ENCODE results near the gene OXT. TPM values are rescaled to one million over a fixed set of nuclear protein-coding genes. Genes with fewer than 3 reads are reported as not detected.
A peak's percentile ranks its signal among the peaks of the same experiment; 100 is the strongest.
"Not testable (repeated sequence)": the region's sequence is repeated elsewhere in the genome, so short reads cannot be mapped to it uniquely, and the experiment has no call there.

OXT gene
- total RNA-seq: not detected

DNA sequence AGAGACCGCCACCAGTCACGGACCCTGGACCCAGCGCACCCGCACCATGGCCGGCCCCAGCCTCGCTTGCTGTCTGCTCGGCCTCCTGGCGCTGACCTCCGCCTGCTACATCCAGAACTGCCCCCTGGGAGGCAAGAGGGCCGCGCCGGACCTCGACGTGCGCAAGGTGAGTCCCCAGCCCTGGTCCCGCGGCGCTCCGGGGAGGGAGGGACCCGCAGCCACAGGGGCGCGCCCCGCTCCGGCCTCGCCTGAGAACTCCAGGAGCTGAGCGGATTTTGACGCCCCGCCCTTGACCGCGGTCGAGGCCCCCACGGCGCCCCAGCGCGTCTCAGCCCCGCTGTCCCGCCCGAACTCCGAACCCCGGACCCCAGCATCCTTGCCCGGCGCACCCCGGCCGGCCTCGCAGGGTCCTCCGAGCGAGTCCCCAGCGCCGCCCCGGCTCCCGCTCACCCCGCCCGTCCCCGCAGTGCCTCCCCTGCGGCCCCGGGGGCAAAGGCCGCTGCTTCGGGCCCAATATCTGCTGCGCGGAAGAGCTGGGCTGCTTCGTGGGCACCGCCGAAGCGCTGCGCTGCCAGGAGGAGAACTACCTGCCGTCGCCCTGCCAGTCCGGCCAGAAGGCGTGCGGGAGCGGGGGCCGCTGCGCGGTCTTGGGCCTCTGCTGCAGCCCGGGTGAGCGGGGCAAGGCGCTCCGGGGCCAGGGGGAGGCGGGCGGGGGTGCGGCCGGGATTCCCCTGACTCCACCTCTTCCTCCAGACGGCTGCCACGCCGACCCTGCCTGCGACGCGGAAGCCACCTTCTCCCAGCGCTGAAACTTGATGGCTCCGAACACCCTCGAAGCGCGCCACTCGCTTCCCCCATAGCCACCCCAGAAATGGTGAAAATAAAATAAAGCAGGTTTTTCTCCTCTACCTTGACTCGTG lies at the start of gene OXT:
TSS of gene OXT (plus strand) at position 11 of the 920 bp plus-strand sequence. CDS start at position 47, 36 bp downstream.
- DNase-seq (ENCODE audit: low spot score in 2 of 2) (no peak), FAIRE-seq (no peak)

DNA sequence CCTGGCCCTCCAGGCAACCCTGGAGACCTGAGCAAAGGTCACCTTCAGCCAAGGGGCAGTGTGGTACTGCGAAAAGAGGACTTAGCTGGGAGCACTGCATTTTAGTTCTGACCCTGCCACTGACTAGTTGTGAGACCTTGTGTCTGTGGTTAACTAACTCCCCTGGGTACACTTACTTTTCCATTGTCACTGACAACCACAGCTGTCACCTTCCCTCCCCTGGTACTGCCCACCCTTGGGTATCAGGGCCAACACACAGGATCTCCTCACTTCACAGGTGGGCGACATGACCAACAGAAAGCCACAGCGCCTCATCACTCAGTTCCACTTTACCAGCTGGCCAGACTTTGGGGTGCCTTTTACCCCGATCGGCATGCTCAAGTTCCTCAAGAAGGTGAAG lies 49.6 kb upstream of the OXT start:
- no peak for FAIRE-seq

DNA sequence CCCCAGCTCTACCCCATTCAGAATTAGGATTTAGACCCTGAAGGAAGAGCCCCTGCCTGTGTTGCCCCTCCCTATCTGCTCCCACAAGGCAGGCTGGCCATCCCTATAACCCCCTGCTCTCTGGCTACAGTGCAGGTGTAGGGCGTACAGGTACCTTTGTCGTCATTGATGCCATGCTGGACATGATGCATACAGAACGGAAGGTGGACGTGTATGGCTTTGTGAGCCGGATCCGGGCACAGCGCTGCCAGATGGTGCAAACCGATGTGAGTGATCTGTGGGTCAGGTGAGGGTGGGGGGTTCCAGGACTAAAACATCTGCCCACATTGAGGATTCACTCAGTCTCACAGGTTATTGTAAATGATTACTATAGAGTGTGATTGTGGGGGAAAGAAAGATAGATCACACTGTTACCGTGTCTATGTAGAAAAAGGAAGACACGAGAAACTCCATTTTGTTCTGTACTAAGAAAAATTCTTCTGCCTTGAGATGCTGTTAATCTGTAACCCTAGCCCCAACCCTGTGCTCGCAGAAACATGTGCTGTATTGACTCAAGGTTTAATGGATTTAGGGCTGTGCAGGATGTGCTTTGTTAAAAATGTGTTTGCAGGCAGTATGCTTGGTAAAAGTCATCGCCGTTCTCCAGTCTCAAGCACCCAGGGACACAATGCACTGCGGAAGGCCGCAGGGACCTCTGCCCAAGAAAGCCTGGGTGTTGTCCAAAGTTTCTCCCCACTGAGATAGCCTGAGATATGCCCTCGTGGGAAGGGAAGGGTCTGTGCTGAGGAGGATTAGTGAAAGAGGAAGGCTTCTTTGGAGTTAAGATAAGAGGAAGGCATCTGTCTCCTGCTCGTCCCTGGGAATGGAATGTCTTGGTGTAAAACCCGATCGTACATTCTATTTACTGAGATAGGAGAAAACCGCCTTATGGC lies 48.6 kb upstream of the OXT start:
- not testable (repeated sequence) for DNase-seq (ENCODE audit: low spot score in 2 of 2); FAIRE-seq

More for the DNA sequence above, 49.6 kb upstream of the OXT start:
- no peak for DNase-seq (ENCODE audit: low spot score in 2 of 2)

DNA sequence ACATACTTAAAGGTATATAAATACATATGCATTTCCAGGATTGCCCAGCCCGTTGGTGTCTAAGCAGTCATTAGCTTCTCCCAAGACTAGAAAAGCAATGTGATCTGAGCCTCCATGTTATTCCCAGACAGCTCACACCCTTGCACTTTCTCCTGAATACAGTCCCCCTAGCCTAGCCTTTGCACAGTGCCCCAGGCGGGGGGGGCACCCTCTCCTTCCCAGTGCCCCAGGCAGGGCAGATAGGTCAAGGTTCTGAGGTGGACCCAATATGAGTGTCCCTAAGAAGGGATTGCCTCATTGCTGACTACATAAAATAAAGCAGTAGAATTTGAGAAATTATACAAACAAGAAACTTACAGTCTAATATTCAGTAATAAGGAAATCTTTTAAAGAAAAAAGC lies 43.4 kb upstream of the OXT start:
- DNase-seq (ENCODE audit: low spot score in 2 of 2) (no peak), FAIRE-seq (no peak)

DNA sequence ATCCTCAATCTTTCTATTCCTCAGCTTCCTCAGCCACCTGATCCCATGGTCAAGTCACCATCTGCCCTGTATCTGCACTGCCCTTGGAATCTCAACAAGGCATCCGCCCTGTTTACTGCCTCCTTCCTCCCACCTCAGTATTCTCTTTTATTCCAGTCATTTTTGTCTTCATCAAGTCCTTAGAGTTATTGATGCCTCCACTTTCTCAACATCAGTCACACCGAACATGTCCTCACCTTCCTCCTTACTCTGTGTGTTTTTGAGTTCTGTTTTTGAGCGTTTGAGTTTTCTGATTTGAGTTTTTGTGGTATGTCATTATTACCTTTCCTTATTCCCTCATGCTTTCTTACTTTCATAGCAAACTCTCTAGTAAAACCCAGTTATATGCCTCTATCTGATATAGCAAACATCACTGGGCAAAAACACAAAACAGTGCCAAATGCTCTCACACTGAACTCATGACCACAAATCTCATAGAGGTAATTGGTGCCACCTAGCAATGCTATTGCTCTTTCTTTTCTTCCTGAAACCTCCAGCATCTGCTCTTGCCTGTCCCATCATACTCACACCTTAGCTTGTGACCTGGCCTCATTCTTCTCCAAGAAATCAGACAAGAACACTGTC lies 39.8 kb upstream of the OXT start:
- no peak for FAIRE-seq
- no peak for DNase-seq (ENCODE audit: low spot score in 2 of 2)

DNA sequence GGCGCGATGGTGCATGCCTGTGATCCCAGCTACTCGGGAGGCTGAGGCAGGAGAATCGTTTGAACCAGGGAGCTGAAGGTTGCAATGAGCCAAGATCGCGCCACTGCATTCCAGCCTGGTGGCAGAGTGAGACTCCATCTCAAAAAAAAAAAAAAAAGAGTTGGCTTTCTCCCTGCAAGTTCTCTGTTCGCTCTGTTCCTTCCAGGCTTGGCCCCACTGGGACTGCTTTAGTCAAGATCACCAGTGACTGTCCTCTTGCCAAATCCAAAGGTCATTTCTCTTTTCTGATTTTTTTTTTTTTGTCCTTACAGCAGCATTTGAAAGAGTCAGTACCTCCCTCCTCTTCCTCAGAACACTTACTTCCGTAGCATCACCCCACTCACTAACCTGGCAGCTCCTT lies 38.8 kb upstream of the OXT start:
- FAIRE-seq (no peak), DNase-seq (ENCODE audit: low spot score in 2 of 2) (no peak)

DNA sequence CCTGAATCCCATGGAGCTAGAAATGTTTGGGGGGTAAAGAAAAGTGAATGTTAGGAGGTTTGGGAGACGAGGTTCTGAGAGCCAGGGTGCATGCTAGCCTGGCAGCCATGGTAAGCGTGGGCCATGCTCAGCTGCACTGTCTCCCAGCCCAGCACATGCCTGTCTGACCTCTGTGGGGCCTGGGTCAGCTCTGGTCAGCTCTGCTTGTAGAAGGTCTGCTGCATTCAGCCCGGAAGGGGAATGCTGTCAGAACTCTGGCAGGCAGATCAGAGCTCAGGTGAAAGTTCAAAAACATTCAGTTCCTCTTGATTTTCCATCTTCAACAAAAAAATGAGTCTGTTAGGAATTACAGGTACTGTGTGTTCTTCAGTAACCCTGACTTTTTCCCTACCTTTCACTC lies 33.8 kb upstream of the OXT start:
- FAIRE-seq: no peak
- no peak for DNase-seq (ENCODE audit: low spot score in 2 of 2)

DNA sequence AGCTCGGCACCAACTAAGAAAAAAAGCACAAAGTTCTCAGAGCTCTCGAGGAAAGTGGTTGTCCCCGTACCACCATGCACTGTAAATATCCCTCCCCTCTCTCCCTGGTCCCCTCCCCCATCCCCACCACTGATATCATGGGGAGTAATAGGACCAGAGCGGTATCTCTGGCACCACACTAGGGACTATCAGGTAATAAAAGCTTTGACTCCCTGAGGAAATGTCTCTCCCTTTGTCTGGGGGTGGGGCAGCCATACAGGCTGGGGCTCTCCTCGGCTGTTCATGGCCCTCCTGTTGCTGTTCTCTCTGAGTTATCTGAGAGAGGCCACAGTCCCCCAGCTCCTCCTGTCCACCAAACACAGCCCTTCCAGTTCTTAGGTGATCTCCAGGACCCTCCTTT lies 33.0 kb upstream of the OXT start:
- FAIRE-seq: no peak
- no peak for DNase-seq (ENCODE audit: low spot score in 2 of 2)

DNA sequence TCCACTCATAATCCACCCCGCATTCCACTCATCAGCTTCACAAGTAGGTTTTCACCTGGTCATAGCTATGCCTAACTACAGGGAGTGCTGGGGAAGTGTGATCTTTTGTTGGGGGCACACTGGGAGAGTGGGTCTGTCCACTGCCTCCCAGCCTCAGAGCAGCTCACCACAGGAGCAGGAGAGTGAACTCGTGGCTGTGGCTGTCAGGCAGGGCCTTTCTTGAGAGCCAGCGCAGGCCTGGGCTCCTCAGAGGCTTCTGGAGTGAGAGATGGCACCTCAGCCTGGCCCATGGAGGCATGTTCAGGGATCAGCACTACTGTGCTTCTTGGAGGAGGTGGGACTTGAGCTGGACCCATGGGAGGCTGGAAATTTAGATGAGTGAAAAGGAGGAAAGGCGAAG lies 32.0 kb upstream of the OXT start:
- FAIRE-seq: no peak

DNA sequence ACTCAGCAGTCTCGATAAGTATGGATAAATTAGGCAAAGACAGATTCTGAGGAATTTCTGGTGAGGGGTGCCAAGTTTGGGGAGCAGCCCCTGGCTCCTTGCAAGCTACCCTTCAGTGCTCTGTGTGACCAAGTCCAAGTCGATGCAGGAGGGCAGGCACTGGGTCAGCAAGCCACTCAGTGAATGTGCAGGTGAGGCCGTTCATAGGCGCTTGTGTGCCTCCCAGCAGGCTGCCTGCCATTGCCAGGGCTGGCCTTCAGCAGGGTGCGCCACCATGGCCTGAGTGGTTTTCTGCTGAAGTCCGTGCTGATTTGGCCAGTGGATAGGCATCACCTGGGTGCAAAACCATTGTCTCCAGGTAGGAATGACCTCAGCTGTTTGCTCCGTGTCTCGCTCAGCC lies 31.3 kb upstream of the OXT start:
- no peak for FAIRE-seq
- DNase-seq (ENCODE audit: low spot score in 2 of 2): no peak

More for the DNA sequence above, 32.0 kb upstream of the OXT start:
- no peak for DNase-seq (ENCODE audit: low spot score in 2 of 2)

DNA sequence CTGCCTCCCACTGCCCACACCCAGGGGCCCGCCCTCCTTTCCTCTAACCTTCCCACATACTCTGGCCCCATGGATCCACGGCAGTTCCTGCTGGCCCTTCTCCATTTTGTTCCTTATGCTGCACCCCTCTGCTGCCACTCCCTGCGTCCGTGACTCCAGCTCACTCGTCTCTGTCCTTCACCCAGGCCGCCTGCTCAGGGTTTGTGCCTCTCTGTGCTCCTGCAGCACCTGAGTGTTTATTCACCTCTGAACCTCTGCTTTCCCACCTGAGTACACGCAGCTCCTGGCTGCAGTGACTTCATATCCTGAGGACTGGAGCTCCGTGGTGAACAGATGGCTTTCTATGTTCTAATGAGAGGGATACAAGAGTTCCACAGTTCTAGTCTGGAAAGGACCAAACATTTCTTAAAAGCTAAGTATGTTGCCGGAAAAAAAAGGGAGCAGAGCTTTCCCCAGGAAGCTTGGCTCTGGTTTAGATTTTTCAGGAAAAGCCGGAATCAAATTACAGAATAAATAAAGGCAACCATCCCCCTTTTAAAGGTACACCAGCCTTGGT lies 29.5 kb upstream of the OXT start:
- FAIRE-seq: no peak
- no peak for DNase-seq (ENCODE audit: low spot score in 2 of 2)

DNA sequence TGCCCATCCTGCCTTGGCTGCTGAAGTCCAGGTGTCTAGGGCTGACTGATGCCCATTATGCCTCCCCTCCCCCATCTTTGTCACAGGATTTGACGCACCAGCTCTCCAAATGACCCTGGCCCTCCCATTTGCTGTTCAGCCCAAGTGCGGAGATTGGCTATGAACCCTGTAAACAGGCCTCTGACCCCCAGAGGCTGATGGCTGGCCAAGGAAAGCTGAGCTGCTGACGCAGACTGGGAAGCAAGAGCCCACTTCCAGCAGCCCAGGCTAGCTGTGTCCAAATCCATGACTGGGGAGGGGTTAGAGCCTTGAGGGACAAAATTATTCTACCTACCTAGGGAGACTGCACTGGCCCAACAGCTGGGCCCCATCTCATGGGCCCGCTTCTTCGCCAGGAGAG lies 28.8 kb upstream of the OXT start:
- no peak for FAIRE-seq

DNA sequence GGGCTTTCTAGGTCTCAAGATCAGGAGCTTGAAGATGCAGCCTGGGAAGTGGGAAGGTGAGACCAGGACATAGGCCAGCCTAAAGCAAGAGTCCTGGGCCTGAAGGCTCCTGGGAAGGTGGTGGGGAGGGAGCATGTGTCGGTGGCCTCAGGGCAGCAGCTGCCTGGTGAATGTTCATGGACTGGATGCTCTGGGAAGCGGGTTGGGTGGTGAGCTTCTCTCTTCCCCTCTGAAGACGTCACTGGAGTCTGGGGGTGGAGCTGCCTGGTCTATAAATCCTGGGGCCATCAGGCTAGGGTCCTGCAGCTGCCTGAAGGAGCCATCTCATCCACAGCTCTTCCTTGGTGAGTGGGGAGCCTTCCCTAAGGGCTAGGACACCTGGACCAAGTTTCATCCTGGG lies 28.1 kb upstream of the OXT start, which contains the start of gene GNRH2:
TSS of gene GNRH2 (plus strand) at position 301 of the 400 bp plus-strand sequence. CDS start 793 bp downstream, outside the sequence.
- no peak for FAIRE-seq

More for the DNA sequence above, 28.8 kb upstream of the OXT start:
- no peak for DNase-seq (ENCODE audit: low spot score in 2 of 2)

DNA sequence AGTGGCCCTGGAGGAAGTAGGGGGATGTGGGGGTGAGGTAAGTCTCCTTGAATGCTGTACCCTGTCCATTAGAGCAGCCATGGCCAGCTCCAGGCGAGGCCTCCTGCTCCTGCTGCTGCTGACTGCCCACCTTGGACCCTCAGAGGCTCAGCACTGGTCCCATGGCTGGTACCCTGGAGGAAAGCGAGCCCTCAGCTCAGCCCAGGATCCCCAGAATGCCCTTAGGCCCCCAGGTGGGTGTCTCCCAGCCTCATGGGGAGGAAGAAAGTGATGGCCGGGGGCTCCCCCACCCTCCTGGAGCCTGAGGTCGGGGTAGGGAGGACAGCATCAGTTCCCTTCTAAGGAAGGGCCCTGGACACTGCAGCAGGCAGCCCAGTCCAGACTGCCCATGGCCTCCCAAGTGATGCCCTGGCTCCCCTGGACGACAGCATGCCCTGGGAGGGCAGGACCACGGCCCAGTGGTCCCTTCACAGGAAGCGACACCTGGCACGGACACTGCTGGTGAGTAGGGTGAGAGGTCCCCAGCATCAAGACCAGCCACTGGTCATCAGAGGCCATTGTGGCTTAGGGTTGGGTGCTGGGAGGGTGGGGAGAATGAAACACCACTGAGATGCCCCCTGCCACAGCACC lies 27.0 kb upstream of the OXT start:
- no peak for DNase-seq (ENCODE audit: low spot score in 2 of 2)
- FAIRE-seq: no peak

More for the DNA sequence above, 28.1 kb upstream of the OXT start, which contains the start of gene GNRH2:
- no peak for DNase-seq (ENCODE audit: low spot score in 2 of 2)

DNA sequence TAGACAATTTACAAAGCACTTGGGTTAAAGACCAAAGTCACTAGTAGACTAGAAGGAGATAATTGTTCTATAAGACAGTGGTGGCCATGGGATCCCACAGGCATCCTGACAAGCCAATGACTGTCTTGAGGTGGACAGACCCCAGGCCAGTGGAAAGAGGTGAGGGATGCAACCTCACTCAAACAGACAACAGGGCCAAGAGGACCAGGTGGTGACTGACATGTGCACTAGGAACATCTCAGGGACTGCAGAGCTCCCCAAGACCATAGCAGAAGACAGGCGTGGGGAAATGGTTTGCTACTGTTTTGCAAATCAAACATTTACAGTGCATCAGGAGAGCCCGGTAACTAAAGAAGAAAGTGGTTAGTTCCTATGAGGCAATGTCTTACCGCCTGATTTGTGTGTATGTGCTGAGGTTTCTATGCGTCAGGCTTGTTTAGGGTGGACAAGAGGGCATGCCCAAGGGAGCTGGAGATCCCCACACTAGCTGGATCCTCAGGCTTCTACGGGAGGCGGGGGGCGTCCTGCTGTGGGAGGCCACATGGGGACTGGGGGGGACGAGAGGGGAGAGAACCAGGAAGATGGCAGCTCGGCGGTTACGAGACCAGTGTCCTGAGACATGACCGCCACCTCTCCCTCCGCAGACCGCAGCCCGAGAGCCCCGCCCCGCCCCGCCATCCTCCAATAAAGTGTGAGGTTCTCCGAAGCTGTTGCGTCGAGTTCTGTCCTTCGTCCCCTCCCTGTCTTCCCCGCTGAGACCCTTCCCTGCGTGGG lies 26.2 kb upstream of the OXT start:
- DNase-seq (ENCODE audit: low spot score in 2 of 2): no peak
- no peak for FAIRE-seq

DNA sequence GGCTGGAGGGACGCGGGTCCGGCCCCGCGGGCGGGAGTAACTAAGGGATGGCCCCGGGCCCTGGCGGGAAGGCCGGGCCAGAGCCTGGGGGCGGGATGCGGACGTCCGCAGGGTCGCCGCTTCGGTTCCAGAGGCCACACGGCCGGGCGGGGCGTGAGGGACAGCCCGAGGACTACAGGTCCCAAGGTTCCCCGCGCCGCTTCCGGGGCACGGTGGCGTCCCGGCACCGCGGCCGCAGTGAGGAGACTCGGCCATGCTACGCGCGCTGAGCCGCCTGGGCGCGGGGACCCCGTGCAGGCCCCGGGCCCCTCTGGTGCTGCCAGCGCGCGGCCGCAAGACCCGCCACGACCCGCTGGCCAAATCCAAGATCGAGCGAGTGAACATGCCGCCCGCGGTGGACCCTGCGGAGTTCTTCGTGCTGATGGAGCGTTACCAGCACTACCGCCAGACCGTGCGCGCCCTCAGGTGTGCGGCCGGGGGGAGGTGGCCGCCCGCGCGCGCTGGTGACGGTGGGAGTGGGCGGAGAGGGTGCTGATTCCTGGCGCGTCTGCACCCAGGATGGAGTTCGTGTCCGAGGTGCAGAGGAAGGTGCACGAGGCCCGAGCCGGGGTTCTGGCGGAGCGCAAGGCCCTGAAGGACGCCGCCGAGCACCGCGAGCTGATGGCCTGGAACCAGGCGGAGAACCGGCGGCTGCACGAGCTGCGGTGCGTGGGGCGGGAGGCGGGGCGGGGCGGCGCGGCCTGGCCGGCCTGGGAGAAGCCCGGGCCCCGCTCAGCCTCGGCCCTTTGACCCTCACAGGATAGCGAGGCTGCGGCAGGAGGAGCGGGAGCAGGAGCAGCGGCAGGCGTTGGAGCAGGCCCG lies 25.4 kb upstream of the OXT start, which contains the start of gene MRPS26:
TSS of gene MRPS26 (plus strand) at position 237 of the 861 bp plus-strand sequence. CDS start at position 254, 17 bp downstream.
- peak; percentile 95 to 96 for DNase-seq (ENCODE audit: low spot score in 2 of 2)
- FAIRE-seq: no peak

DNA sequence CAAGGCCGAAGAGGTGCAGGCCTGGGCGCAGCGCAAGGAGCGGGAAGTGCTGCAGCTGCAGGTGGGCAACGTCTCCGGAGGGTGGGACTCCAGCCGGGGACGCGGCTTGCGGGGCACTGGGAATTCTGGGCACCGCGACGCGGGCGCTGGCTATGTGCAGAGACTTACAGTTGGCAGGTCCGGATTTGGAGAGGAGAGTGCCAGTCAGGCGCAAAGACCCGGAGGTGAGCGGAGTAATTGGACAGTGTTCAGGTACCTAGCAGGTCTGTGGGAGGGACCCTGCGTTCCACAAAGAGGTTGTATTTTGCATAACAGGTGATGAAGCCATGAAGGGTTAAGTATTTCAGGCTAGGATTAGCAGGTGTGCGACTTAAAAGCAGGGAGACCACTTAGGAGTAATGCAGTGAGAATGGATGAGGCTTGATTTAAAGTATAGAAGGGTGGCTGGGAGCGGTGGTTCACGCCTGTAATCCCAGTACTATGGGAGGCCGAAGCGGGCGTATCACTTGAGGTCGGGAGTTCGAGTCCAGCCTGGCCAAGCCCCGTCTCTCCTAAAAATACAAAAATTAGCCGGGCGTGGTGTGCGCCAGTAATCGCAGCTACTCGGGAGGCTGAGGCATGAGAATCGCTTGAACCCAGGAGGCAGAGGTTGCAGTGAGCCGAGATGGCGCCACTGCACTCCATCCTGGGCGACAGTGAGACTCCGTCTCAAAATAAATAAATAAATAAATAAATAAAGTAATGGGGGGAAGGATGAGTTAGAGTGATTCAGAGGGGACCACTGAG lies 24.6 kb upstream of the OXT start:
- DNase-seq (ENCODE audit: low spot score in 2 of 2) (peak in 1 of 2 donors; percentile 35), FAIRE-seq (no peak)
